IMR-90 (cell line): ENCODE measurements around the gene CLEC16A. TPM values are rescaled to one million over a fixed set of nuclear protein-coding genes. Genes with fewer than 3 reads are reported as not detected.

Experiments used
- ATAC-seq: fragments of 200-7000 bp; cut with Tn5 transposase; 2 replicates; pipeline ENCODE4 v1.9.1; 2020; ENCODE audit warnings: low read depth, mild to moderate bottlenecking, moderate library complexity
- BruUV-seq: library from RNA; stranded (reverse); fragments of 400-500 nt; replicated peaks from 2 replicates; lab custom pipeline; 2021; lab: Mats Ljungman, UMichigan
- CTCF ChIA-PET: fragments of 300-600 bp; formaldehyde crosslinking; extraction: SDS; loops from one replicate; lab custom pipeline; 2021; ENCODE audit warnings: antibody characterized with exemption; lab: Yijun Ruan, JAX
- POLR2A ChIA-PET: fragments of 300-600 bp; sonication (Branson Sonifier 250); formaldehyde crosslinking; loops from one replicate; lab custom pipeline; 2022; ENCODE audit warnings: antibody characterized with exemption; ENCODE audit not compliant: unreplicated experiment; lab: Charles Lee
- DNase-seq: peaks from one replicate; pipeline ENCODE4 v3.0.0; 2013
- H2AFZ ChIP-seq: replicated peaks from 2 replicates; pipeline ENCODE3; 2013; ENCODE audit warnings: low read length, mild to moderate bottlenecking; ENCODE audit not compliant: poor library complexity
- H2AK5ac ChIP-seq: 2 replicates; pipeline ENCODE4 v1.6.1; 2013; ENCODE audit warnings: low read depth, low read length, inconsistent platforms
- H2AK9ac ChIP-seq: replicated peaks from 2 replicates; pipeline ENCODE3; 2013; ENCODE audit warnings: mild to moderate bottlenecking, low read depth, low read length, moderate library complexity; ENCODE audit not compliant: poor library complexity
- H2BK120ac ChIP-seq: 2 replicates; pipeline ENCODE4 v1.6.1; 2013; ENCODE audit warnings: low read depth, low read length, inconsistent platforms
- H2BK15ac ChIP-seq: 3 replicates; pipeline ENCODE4 v1.6.1; 2013; ENCODE audit warnings: low read depth, low read length, inconsistent platforms
- H2BK20ac ChIP-seq: 2 replicates; pipeline ENCODE4 v1.6.1; 2013; ENCODE audit warnings: low read depth, mild to moderate bottlenecking, inconsistent platforms, low read length, moderate library complexity
- H2BK5ac ChIP-seq: 2 replicates; pipeline ENCODE4 v1.6.1; 2013; ENCODE audit warnings: mild to moderate bottlenecking, low read depth, low read length, inconsistent platforms; ENCODE audit not compliant: poor library complexity, severe bottlenecking
- H3K14ac ChIP-seq: replicated peaks from 2 replicates; pipeline ENCODE4 v1.6.1; 2013; ENCODE audit warnings: low read depth, low read length, inconsistent platforms
- H3K18ac ChIP-seq: 2 replicates; pipeline ENCODE4 v1.6.1; 2013; ENCODE audit warnings: low read depth, low read length, control low read depth
- H3K23ac ChIP-seq: 2 replicates; pipeline ENCODE4 v1.6.1; 2013; ENCODE audit warnings: low read depth, low read length, inconsistent platforms
- H3K27ac ChIP-seq: 2 replicates; pipeline ENCODE4 v1.5.1; 2013; ENCODE audit warnings: mild to moderate bottlenecking, control low read depth, low read length; ENCODE audit not compliant: insufficient read depth
- H3K27me3 ChIP-seq: 2 replicates; pipeline ENCODE4 v1.6.1; 2013; ENCODE audit warnings: low read length; ENCODE audit not compliant: control insufficient read depth, insufficient read depth
- H3K36me3 ChIP-seq: 2 replicates; pipeline ENCODE4 v1.6.1; 2013; ENCODE audit warnings: low read length, mixed read lengths; ENCODE audit not compliant: control insufficient read depth, insufficient read depth
- H3K4ac ChIP-seq: 2 replicates; pipeline ENCODE4 v1.6.1; 2013; ENCODE audit warnings: low read depth, low read length, inconsistent platforms
- H3K4me1 ChIP-seq: 2 replicates; pipeline ENCODE4 v1.6.1; 2013; ENCODE audit warnings: low read length, mixed read lengths; ENCODE audit not compliant: control insufficient read depth, insufficient read depth
- H3K4me2 ChIP-seq: 2 replicates; pipeline ENCODE4 v1.6.1; 2013; ENCODE audit warnings: low read depth, mild to moderate bottlenecking, control low read depth, low read length, moderate library complexity
- H3K4me3 ChIP-seq: 2 replicates; pipeline ENCODE4 v1.5.1; 2013; ENCODE audit warnings: low read depth, mild to moderate bottlenecking, control low read depth, low read length, moderate library complexity; ENCODE audit not compliant: insufficient read depth
- H3K56ac ChIP-seq: 2 replicates; pipeline ENCODE4 v1.6.1; 2013; ENCODE audit warnings: low read length, inconsistent platforms; ENCODE audit not compliant: insufficient read depth; ENCODE audit errors: extremely low read depth
- H3K79me1 ChIP-seq, 2 experiments: 2 replicates each; pipeline ENCODE4 v1.6.1; 2013; ENCODE audit warnings: low read length in 2 of 2, inconsistent platforms in 1 of 2, low read depth in 1 of 2
- H3K9ac ChIP-seq: 2 replicates; pipeline ENCODE4 v1.6.1; 2013; ENCODE audit warnings: low read depth, low read length, control low read depth
- H3K9me1 ChIP-seq: 2 replicates; pipeline ENCODE4 v1.6.1; 2013; ENCODE audit warnings: low read length, inconsistent platforms; ENCODE audit not compliant: insufficient read depth
- H3K9me3 ChIP-seq: 2 replicates; pipeline ENCODE4 v1.6.1; 2013; ENCODE audit warnings: low read length; ENCODE audit not compliant: control insufficient read depth, insufficient read depth
- H4K20me1 ChIP-seq: 2 replicates; pipeline ENCODE4 v1.6.1; 2013; ENCODE audit warnings: low read length, inconsistent platforms; ENCODE audit not compliant: insufficient read depth
- H4K5ac ChIP-seq: 2 replicates; pipeline ENCODE4 v1.6.1; 2013; ENCODE audit warnings: mild to moderate bottlenecking, low read depth, low read length, control low read depth
- H4K8ac ChIP-seq, 2 experiments: 2 replicates each; pipeline ENCODE4 v1.6.1; 2013; ENCODE audit warnings: low read depth in 2 of 2, low read length in 2 of 2, control low read depth in 1 of 2, inconsistent platforms in 1 of 2
- H4K91ac ChIP-seq: 2 replicates; pipeline ENCODE4 v1.6.1; 2013; ENCODE audit warnings: low read depth, low read length, inconsistent platforms; ENCODE audit not compliant: insufficient read depth
- BHLHE40 ChIP-seq: fragments of 150-350 bp; IDR thresholded peaks from 2 replicates; pipeline ENCODE4 v1.6.1; 2016; ENCODE audit warnings: mild to moderate bottlenecking, low read depth, low read length
- CEBPB ChIP-seq: IDR thresholded peaks from 2 replicates; pipeline ENCODE4 v1.6.1; 2012; ENCODE audit warnings: low read depth, low read length, improper control_type of control experiment
- CTCF ChIP-seq: conservative IDR thresholded peaks from 2 replicates; pipeline ENCODE4 v1.5.1; 2012; ENCODE audit warnings: mild to moderate bottlenecking, low read depth, low read length, improper control_type of control experiment
- FOS ChIP-seq: fragments of 150-350 bp; IDR thresholded peaks from 2 replicates; pipeline ENCODE4 v1.6.1; 2016; ENCODE audit warnings: low read depth, low read length
- MAFK ChIP-seq: IDR thresholded peaks from 2 replicates; pipeline ENCODE4 v1.6.1; 2012; ENCODE audit warnings: low read depth, low read length, improper control_type of control experiment
- POLR2A ChIP-seq: IDR thresholded peaks from 2 replicates; pipeline ENCODE4 v1.6.1; 2012; ENCODE audit warnings: mild to moderate bottlenecking, low read depth, low read length
- RFX5 ChIP-seq: IDR thresholded peaks from 2 replicates; pipeline ENCODE4 v1.8.0; 2012; ENCODE audit warnings: low read depth, mild to moderate bottlenecking, low read length, moderate library complexity
- SMC3 ChIP-seq: fragments of 150-350 bp; IDR thresholded peaks from 2 replicates; pipeline ENCODE4 v1.6.1; 2016; ENCODE audit warnings: low read depth, mild to moderate bottlenecking, antibody characterized with exemption, low read length, moderate library complexity
- USF2 ChIP-seq: fragments of 150-350 bp; IDR thresholded peaks from 2 replicates; pipeline ENCODE4 v1.6.1; 2017; ENCODE audit warnings: mild to moderate bottlenecking, antibody characterized with exemption, low read length, low read depth
- WGBS, 2 experiments: methylation state at CpG; one replicate each; pipeline versions ENCODE4 v1.1.5 to v1.1.7; 2013; ENCODE audit warnings: missing lambda C conversion rate in 2 of 2; ENCODE audit not compliant: insufficient read length in 1 of 2; ENCODE audit errors: extremely low coverage in 2 of 2; 5-methylcytosine and 5-hydroxymethylcytosine counted together
- dilution Hi-C: fragments of 300-500 bp; cut with HindIII; formaldehyde crosslinking; loops from one replicate; pipeline ENCODE4 v1.14.3; 2018; ENCODE audit warnings: low sequenced_read_pairs; ENCODE audit not compliant: unreplicated experiment
- in situ Hi-C: fragments of 300-500 bp; cut with MboI; formaldehyde crosslinking; loops from 3 replicates; pipeline ENCODE4 v1.14.3; 2019; ENCODE audit warnings: low sequenced_read_pairs, inconsistent platforms, mixed read lengths
- intact Hi-C: fragments of 100-400 bp; cut with micrococcal nuclease; formaldehyde crosslinking; loops from 2 replicates; pipeline ENCODE4 v1.10.0; 2022
- polyA plus RNA-seq, 3 experiments: library from polyadenylated mRNA; depleted of rRNA; stranded (reverse); fragments of >200 nt; gene quantifications; 2 replicates each; pipeline ENCODE4 v1.2.3, GENCODE V29; 2012; ENCODE audit warnings: low replicate concordance in 1 of 3
- total RNA-seq: library from RNA; depleted of rRNA; stranded (reverse); fragments of >200 nt; gene quantifications from 2 replicates; pipeline ENCODE4 v1.2.3, GENCODE V29; 2012

CLEC16A gene
- total and polyA plus RNA-seq, 2 of the 4 experiments (the other 2 are of a cell fraction): 15.9 to 16.5 TPM

- no peak for DNase-seq
- Histone ChIP-seq H3K9ac (no peak overlapping the region), H3K4me2 (no peak overlapping the region), H3K27me3 (no peaks in the 10 kb centered on the region), H3K27ac (no peak overlapping the region), H3K4ac (no peak overlapping the region), H2BK120ac (no peak overlapping the region), H2BK5ac (no peak overlapping the region), H3K18ac (no peak overlapping the region), H3K36me3 (peaks cover 25% of the 10 kb centered on the region), H2AK9ac (no peak overlapping the region), H2AK5ac (peak overlapping the region; percentile 24; the same call in 1 of the 2 replicates), H3K23ac (no peak overlapping the region), H3K9me1 (peaks cover 32% of the 10 kb centered on the region), H4K91ac (0 out of 2 replicates have a peak overlapping the region, but pooled peaks have one; percentile 47), H3K9me3 (no peaks in the 10 kb centered on the region), H2BK15ac (no peak overlapping the region), H3K56ac (no peak overlapping the region), H2BK20ac (no peak overlapping the region), H3K4me1 (peaks cover 7% of the 10 kb centered on the region), H3K14ac (no peak overlapping the region), H4K8ac (no peak overlapping the region), H3K4me3 (no peak overlapping the region), H2AFZ (no peak overlapping the region), H3K79me1 (0 out of 4 replicates have a peak, but pooled peaks cover 0 to under 1% of the 10 kb centered on the region in 2 experiments), H4K5ac (no peak overlapping the region), H4K20me1 (no peaks in the 10 kb centered on the region)
- dilution Hi-C loops: no loop called here
- ATAC-seq: no peak
- in situ Hi-C loops: no loop called here
- POLR2A ChIA-PET: no interaction called here
- no TSS peak for BruUV-seq
- intact Hi-C loops: no loop called here
- no CpG with 5 or more reads among the region's 4 CpGs for WGBS, 2 experiments
- CTCF ChIA-PET: no interaction called here
- TF ChIP-seq CEBPB (no peak), POLR2A (no peak), CTCF (no peak), USF2 (no peak), FOS (no peak), RFX5 (no peak), BHLHE40 (no peak), MAFK (no peak), SMC3 (no peak)
Observed at GRCh38 chr16:11059588-11059987, 115.2 kb downstream of the CLEC16A start.
